ENCODE measurements around the gene STK24. TPM values are rescaled to one million over a fixed set of nuclear protein-coding genes. Genes with fewer than 3 reads are reported as not detected.
"Not testable (repeated sequence)": the region's sequence is repeated elsewhere in the genome, so short reads cannot be mapped to it uniquely, and the experiment has no call there.

Gene STK24
- total RNA-seq, 2 experiments from 2014 or later, result 140 to 147 TPM

GRCh38 chr13:98576200-98576945 lies 534 bp downstream of the STK24 start:
- Mint-ChIP-seq H3K4me1 (peaks cover 38% of the 10 kb centered on the region), H3K36me3 (peaks cover 15% of the 10 kb centered on the region)
- POLR2A ChIA-PET, result interaction anchor here (1.2 to 3.1 kb wide), 6 partner anchors 9 to 131 kb away, joined by 3 to 14 read pairs (median 6); no protein-coding TSS in a partner anchor

DNA sequence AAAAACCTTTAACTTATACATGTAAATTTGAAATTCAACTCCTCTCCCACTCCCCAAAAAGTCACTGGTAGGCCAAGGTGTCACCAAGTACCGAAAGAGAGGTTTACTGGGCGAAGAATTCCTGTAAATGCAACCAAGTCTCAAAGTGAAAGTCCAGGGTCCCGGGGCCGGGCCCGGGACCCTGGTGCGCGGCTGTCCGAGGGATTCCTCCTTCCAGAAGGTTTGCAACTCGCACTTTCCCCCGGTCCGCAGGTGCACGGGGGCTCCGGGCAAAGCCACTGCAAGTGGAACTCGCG lies 1.1 kb downstream of the STK24 start:
- peaks cover 15% of the 10 kb centered on the region for H3K36me3 Mint-ChIP-seq

More at GRCh38 chr13:98576200-98576945, 534 bp downstream of the STK24 start:
- Mint-ChIP-seq H3K9me3 (no peaks in the 10 kb centered on the region), H3K27ac (peak overlapping the region; percentile 93), H3K27me3 (no peaks in the 10 kb centered on the region), H3K4me3 (peak overlapping the region; percentile 97)
- ATAC-seq (ENCODE audit: low read depth) (peak; percentile 55), DNase-seq (peak; percentile 78)

DNA sequence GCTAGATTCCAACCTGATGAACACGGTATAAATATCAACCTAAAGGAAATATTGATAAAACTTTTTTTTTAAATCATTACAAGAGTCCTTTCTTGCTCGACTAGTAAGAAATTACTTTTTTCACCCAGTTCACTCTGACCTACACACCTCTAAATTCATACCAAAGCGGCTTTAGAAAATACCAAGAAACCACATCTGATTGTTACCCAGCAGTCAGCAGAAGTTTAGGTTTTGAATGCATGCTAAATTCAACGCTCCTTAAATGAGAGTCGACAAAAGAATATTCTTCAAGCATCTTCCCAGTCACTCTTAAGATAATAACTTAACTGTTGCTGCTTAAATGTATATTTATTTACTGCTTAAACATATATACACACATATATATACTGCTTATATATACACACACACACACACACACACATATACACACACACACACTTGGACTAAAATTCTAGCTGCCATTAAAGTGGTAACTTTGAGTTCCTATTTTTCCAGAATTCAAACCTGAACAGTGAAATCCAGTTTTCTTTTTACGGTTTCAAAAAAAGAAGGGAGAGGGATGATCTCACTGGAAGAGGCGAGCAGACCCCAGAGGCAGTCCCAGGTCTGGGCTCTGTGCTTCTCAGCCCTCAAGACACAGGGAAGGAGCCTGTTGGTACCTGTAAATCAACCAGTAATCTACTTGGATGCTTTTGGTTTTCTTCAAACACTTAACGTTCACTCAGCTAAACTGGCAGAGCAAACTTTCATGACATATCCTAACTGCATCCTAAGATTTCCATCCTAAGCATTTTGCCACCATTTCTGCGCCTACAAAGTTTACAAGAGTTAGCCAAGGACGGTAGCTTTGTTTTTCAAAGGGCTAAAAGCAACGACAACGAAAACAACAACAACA lies 1.7 kb downstream of the STK24 start:
- no peaks in the 10 kb centered on the region for H3K27me3 Mint-ChIP-seq
- no peak for ATAC-seq (ENCODE audit: low read depth)
- POLR2A ChIA-PET, result interaction anchor here (0.6 to 3.1 kb wide), 5 partner anchors 8 to 97 kb away, joined by 3 to 14 read pairs (median 6); no protein-coding TSS in a partner anchor
- H3K4me1 Mint-ChIP-seq, result peaks cover 47% of the 10 kb centered on the region
- no peaks in the 10 kb centered on the region for H3K9me3 Mint-ChIP-seq
- DNase-seq, result no peak
- H3K4me3 Mint-ChIP-seq, result peak overlapping the region; percentile 97
- H3K27ac Mint-ChIP-seq, result peak overlapping the region; percentile 93
- peaks cover 15% of the 10 kb centered on the region for H3K36me3 Mint-ChIP-seq

More for the DNA sequence above, 1.1 kb downstream of the STK24 start:
- no peaks in the 10 kb centered on the region for H3K27me3 Mint-ChIP-seq
- H3K9me3 Mint-ChIP-seq, result no peaks in the 10 kb centered on the region
- no peak for DNase-seq
- POLR2A ChIA-PET, result interaction anchor here (0.6 to 3.1 kb wide), 6 partner anchors 8 to 98 kb away, joined by 3 to 14 read pairs (median 6); no protein-coding TSS in a partner anchor
- peak overlapping the region; percentile 93 for H3K27ac Mint-ChIP-seq
- peak overlapping the region; percentile 97 for H3K4me3 Mint-ChIP-seq
- ATAC-seq (ENCODE audit: low read depth), result no peak
- H3K4me1 Mint-ChIP-seq, result peaks cover 43% of the 10 kb centered on the region

DNA sequence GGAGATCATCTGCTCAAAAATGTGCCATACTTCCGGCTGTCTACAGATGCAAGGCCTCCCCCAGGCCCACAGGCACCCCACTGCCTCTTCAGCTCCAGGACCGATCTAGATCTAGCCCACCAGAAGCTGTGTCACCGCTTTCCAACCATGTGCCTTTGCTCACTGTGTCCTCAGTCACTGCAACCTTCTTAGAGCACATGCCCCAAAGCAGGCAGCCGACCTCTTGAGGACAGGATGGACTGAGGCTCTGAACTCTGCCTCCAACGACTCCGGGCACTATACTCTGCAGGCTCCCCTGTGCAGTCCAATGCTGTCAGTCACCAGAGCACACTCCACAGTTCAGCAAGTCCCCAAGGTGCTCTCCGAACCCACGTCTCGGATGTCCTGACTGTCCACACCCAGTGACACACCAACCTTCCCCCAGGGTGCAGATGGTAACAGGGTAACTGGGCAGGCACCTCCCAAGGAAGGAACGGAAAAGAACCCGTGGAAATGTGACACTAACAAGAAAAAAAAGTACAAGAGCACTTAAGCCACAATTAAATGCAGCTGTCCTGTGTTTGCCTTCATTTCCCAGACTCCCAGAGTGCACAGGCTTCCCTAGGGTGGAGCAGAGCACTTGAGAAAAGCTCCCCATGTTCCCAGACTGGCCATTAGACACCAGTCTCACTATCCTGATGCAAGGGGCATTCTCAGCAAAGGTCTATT lies 4.8 kb downstream of the STK24 start:
- ATAC-seq (ENCODE audit: low read depth), result peak; percentile 2
- no peaks in the 10 kb centered on the region for H3K9me3 Mint-ChIP-seq
- H3K4me1 Mint-ChIP-seq, result peaks cover 69% of the 10 kb centered on the region
- H3K27ac Mint-ChIP-seq, result peak overlapping the region; percentile 88
- POLR2A ChIA-PET, result interaction anchor here (1.0 to 1.5 kb wide), 3 partner anchors 11 to 29 kb away, joined by 3 to 5 read pairs (median 4); no protein-coding TSS in a partner anchor
- peak; percentile 43 for DNase-seq
- peaks cover 30% of the 10 kb centered on the region for H3K36me3 Mint-ChIP-seq
- H3K4me3 Mint-ChIP-seq, result peak overlapping the region; percentile 79
- no peaks in the 10 kb centered on the region for H3K27me3 Mint-ChIP-seq

- Mint-ChIP-seq H3K36me3 (peaks cover 30% of the 10 kb centered on the region), H3K27ac (peak overlapping the region; percentile 88), H3K9me3 (no peaks in the 10 kb centered on the region), H3K4me3 (peak overlapping the region; percentile 79), H3K27me3 (no peaks in the 10 kb centered on the region), H3K4me1 (peaks cover 79% of the 10 kb centered on the region)
- DNase-seq, result peak; percentile 45
- POLR2A ChIA-PET, result interaction anchor here (0.6 to 1.5 kb wide), 4 partner anchors 8 to 101 kb away, joined by 3 to 4 read pairs (median 3); no protein-coding TSS in a partner anchor
- ATAC-seq (ENCODE audit: low read depth), result peak; percentile 74
These were observed 6.0 kb downstream of the STK24 start for GRCh38 chr13:98570929-98571372.

DNA sequence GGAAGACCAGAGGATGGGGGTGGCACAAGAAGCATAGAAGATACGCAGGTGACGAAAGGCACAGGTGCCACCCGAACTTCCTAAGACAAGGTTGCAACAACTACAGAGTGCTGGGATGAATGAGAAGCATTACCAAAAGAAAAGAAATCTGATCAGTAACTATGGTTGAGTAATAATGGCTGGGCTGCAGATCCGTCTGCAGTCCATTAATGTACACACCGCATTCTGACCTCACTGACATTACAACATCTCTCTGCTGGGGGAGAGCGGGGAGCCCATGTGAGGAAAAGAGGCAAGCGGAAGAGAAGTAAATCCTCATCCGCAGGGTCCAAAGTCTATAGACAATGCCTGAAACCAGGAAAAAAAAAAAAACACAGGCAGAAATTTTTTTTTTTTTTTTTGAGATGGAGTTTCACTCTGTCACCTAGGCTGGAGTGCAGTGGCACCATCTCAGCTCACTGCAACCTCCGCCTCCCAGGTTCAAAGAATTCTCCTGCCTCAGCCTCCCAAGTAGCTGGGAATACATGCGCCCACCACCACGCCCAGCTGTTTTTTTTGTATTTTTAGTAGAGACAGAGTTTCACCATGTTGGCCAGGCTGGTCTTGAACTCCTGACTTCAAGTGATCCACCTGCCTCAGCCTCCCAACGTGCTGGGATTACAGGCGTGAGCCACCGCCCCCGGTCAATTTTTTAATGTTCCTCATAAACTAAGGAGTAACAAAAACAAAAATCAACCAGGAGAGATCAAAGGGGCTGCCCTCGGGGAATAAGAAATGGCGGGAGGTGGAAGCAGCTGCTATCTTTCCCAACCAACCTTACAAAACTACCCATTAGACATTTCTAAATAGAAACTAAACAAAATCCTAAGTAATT lies 7.2 kb downstream of the STK24 start:
- H3K9me3 Mint-ChIP-seq; ATAC-seq (ENCODE audit: low read depth); H3K27me3 Mint-ChIP-seq; POLR2A ChIA-PET; DNase-seq: not testable (repeated sequence)
- Mint-ChIP-seq H3K4me3 (peak overlapping the region; percentile 79), H3K27ac (peak overlapping the region; percentile 88), H3K4me1 (peaks cover 79% of the 10 kb centered on the region), H3K36me3 (peaks cover 24% of the 10 kb centered on the region)

GRCh38 chr13:98568918-98569317 lies 8.0 kb downstream of the STK24 start:
- Mint-ChIP-seq H3K4me1 (peaks cover 80% of the 10 kb centered on the region), H3K36me3 (peaks cover 19% of the 10 kb centered on the region), H3K27me3 (no peaks in the 10 kb centered on the region), H3K27ac (peak overlapping the region; percentile 24), H3K9me3 (no peaks in the 10 kb centered on the region), H3K4me3 (peak overlapping the region; percentile 3)
- DNase-seq (no peak), ATAC-seq (ENCODE audit: low read depth) (no peak)
- POLR2A ChIA-PET, result interaction anchor here (2.3 kb wide), 1 partner anchor 8 kb away, joined by 9 read pairs; the partner anchor contains the start of gene STK24

GRCh38 chr13:98567140-98567539 lies 9.8 kb downstream of the STK24 start:
- DNase-seq (no peak), ATAC-seq (ENCODE audit: low read depth) (no peak)
- no peaks in the 10 kb centered on the region for H3K9me3 Mint-ChIP-seq
- peaks cover 14% of the 10 kb centered on the region for H3K36me3 Mint-ChIP-seq
- H3K4me3 Mint-ChIP-seq, result peak overlapping the region; percentile 54
- peak overlapping the region; percentile 77 for H3K27ac Mint-ChIP-seq
- POLR2A ChIA-PET, result interaction anchor here (0.6 to 2.3 kb wide), 6 partner anchors 10 to 276 kb away, joined by 3 to 9 read pairs (median 4); partner anchors contain the start of gene STK24
- peaks cover 79% of the 10 kb centered on the region for H3K4me1 Mint-ChIP-seq
- H3K27me3 Mint-ChIP-seq, result no peaks in the 10 kb centered on the region

DNA sequence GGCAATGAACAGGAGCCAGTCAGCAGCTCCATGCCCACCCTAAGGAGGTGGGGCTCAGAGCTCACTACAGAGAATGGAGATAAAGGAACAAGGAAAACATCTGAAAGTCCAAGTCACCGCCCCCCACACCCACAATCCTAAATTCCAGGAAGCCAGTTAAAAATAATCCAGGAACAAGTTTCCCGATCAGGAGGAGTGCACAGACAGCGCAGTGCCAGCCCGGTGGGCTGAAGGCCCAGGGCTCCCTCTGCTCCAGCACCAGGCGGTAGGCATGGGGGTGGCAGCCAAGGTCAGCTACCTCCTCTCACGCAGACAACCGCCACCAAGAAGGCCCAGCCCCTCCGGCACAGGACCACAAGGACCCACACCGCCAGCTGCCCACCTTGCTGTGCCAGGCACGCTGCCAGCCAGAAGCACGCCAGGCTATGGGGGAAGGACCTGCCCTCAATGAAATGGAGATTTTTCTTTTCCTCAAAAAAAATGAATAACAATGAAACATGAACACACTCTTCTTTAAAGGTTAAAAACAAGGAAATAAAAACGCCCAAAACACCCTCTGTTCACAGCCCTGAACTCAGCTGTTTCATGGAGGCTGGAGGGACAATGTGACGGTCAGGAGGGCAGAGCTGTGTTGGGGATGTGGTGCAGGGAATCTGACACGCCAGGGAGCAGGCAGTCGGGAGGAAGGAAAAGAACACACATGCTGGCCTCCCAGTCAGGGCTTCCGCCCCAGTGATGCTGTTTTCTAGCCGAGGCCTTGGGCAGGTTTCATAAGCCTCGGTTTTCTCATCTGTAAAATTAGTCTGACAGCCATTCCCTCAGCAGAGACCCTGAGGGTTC lies 11.0 kb downstream of the STK24 start:
- Mint-ChIP-seq H3K9me3 (no peaks in the 10 kb centered on the region), H3K27me3 (no peaks in the 10 kb centered on the region), H3K27ac (peak overlapping the region; percentile 82), H3K4me3 (peak overlapping the region; percentile 54), H3K4me1 (peaks cover 76% of the 10 kb centered on the region), H3K36me3 (peaks cover 15% of the 10 kb centered on the region)
- no peak for DNase-seq
- ATAC-seq (ENCODE audit: low read depth), result no peak
- POLR2A ChIA-PET, result interaction anchor here (0.7 kb wide), 1 partner anchor 1266 kb away, joined by 4 read pairs; no protein-coding TSS in a partner anchor

DNA sequence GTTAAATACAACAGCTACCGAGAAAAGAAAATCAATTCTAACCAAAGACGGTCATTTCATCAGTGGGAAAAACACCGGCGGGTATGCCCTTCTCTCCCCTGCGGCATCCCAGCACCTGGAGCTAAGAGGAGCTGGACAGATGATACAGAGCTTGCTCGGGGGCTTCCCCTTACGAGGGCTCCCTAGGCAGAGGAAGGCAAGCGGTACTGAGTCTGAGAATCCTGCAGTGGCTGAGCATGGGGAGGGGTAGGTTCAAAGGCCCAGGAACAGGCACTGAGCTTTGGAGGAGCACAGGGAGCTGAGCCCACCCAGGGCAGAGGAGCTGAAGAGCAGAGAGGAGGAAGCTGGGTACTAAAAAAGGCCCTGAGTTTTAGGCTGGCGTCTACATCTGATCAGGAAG lies 12.7 kb downstream of the STK24 start:
- Mint-ChIP-seq H3K36me3 (peaks cover 19% of the 10 kb centered on the region), H3K4me1 (peaks cover 74% of the 10 kb centered on the region), H3K4me3 (peak overlapping the region; percentile 81), H3K27ac (peak overlapping the region; percentile 87), H3K27me3 (no peaks in the 10 kb centered on the region), H3K9me3 (no peaks in the 10 kb centered on the region)
- no peak for DNase-seq
- no peak for ATAC-seq (ENCODE audit: low read depth)
- POLR2A ChIA-PET, result interaction anchor here (1.2 to 2.1 kb wide), 2 partner anchors 12 to 13 kb away, joined by 4 to 14 read pairs; no protein-coding TSS in a partner anchor

- POLR2A ChIA-PET, result interaction anchor here (1.0 to 2.1 kb wide), 5 partner anchors 8 to 113 kb away, joined by 3 to 14 read pairs (median 4); no protein-coding TSS in a partner anchor
- Mint-ChIP-seq H3K4me3 (peak overlapping the region; percentile 81), H3K9me3 (no peaks in the 10 kb centered on the region), H3K36me3 (peaks cover 9% of the 10 kb centered on the region), H3K27me3 (no peaks in the 10 kb centered on the region), H3K4me1 (peaks cover 73% of the 10 kb centered on the region), H3K27ac (peak overlapping the region; percentile 86)
- DNase-seq (no peak), ATAC-seq (ENCODE audit: low read depth) (peak; percentile 77)
These were observed 13.8 kb downstream of the STK24 start for GRCh38 chr13:98563071-98563470.

All from activated naive CD8-positive, alpha-beta T cell treated with anti-CD3 and anti-CD28 coated beads, Interleukin-2, amount 10 ng/mL, durations not matched to agents 7 days and 5 days (primary cell).